ENCODE data around the gene FFAR4. TPM values are rescaled to one million over a fixed set of nuclear protein-coding genes. Genes with fewer than 3 reads are reported as not detected.

The FFAR4 gene
- total and polyA plus RNA-seq, 2 of the 8 experiments (the other 6 are each of a cell fraction or from before 2014, with no cell fraction given) = not detected

GRCh38 chr10:93590638-93591037 is 24.2 kb downstream of the FFAR4 start:
- Histone ChIP-seq H2BK20ac (ENCODE audit: low read length) (no peak overlapping the region), H3K9me3 (ENCODE audit: insufficient read depth in 2 of 2, low read depth in 1 of 2, low read length in 1 of 2) (no peaks in the 10 kb centered on the region), H4K5ac (ENCODE audit: insufficient read length, low read depth, low read length) (no peak overlapping the region), H3K4me3 (ENCODE audit: extremely low read depth in 1 of 4, insufficient read depth in 2 of 4, low read depth in 3 of 4, low read length in 4 of 4) (no peak overlapping the region), H3K18ac (ENCODE audit: extremely low read depth, low read length) (no peak overlapping the region), H3K56ac (replicated peaks; ENCODE audit: insufficient read length, low read depth, low read length) (no peak overlapping the region), H3K79me1 (ENCODE audit: low read depth, low read length) (no peaks in the 10 kb centered on the region), H2AK5ac (ENCODE audit: low read depth, low read length) (no peak overlapping the region), H3K4me2 (ENCODE audit: insufficient read depth in 1 of 2, low read depth in 2 of 2, low read length in 2 of 2) (no peak overlapping the region), H3K4me1 (replicated peaks in 1 of 4; ENCODE audit: control insufficient read depth in 3 of 4, insufficient read depth in 4 of 4, low read length in 3 of 4) (peaks cover 3 to 5% (median 4%) of the 10 kb centered on the region in 4 experiments; a peak in 5 of 7 replicates), H3K23me2 (ENCODE audit: low read depth, low read length) (no peaks in the 10 kb centered on the region), H3K4ac (replicated peaks; ENCODE audit: insufficient read length, low read depth, low read length) (no peak overlapping the region), H3K79me2 (ENCODE audit: control insufficient read depth in 1 of 2, insufficient read depth in 2 of 2, low read length in 2 of 2) (no peaks in the 10 kb centered on the region), H2BK12ac (ENCODE audit: low read depth, low read length) (no peak overlapping the region), H2BK15ac (ENCODE audit: low read length) (no peak overlapping the region), H2BK5ac (ENCODE audit: low read depth, low read length) (no peak overlapping the region), H4K20me1 (replicated peaks in 1 of 2; ENCODE audit: control insufficient read depth in 1 of 2, insufficient read depth in 2 of 2, low read length in 2 of 2) (no peaks in the 10 kb centered on the region), H3K36me3 (ENCODE audit: control insufficient read depth in 2 of 4, insufficient read depth in 4 of 4, low read length in 3 of 4) (no peaks in the 10 kb centered on the region), H3K27ac (ENCODE audit: low read depth, low read length) (no peak overlapping the region), H3K14ac (ENCODE audit: insufficient read length) (no peak overlapping the region), H3K23ac (ENCODE audit: insufficient read length) (no peak overlapping the region), H2BK120ac (replicated peaks; ENCODE audit: low read depth, low read length) (no peak overlapping the region), H3K27me3 (replicated peaks in 1 of 4; ENCODE audit: control insufficient read depth in 3 of 4, extremely low read depth in 1 of 4, insufficient read depth in 3 of 4, low read length in 3 of 4) (peaks cover 0 to 1% (median 0%) of the 10 kb centered on the region in 4 experiments; a peak in 2 of 7 replicates), H2AFZ (ENCODE audit: low read length) (no peak overlapping the region), H4K8ac (ENCODE audit: extremely low read depth, insufficient read depth, low read length) (no peak overlapping the region), H4K91ac (replicated peaks; ENCODE audit: insufficient read length, low read length) (no peak overlapping the region), H3K9ac (replicated peaks in 1 of 4; ENCODE audit: extremely low read depth in 1 of 4, low read depth in 3 of 4, low read length in 3 of 4) (no peak overlapping the region)
- no peak for FAIRE-seq
- 88% methylated on average over 7 of the region's 7 CpGs; no CpG with 5 or more reads in 1 of the 2 experiments for WGBS, 2 experiments (ENCODE audit: extremely low coverage in 1 of 2, insufficient coverage in 1 of 2, insufficient read length in 1 of 2, insufficient replicate concordance in 2 of 2, low coverage in 1 of 2, low lambda C conversion rate in 2 of 2, missing lambda C conversion rate in 1 of 2)
- CTCF ChIA-PET (ENCODE audit: partially characterized antibody) = interaction anchor here (1.2 to 1.7 kb wide), 4 partner anchors 12 to 36 kb away, joined by 3 to 10 read pairs (median 4); no protein-coding TSS in a partner anchor
- POLR2A ChIA-PET (ENCODE audit: partially characterized antibody) = interaction anchor here (0.7 kb wide), 1 partner anchor 10 kb away, joined by 3 read pairs; no protein-coding TSS in a partner anchor
- TF ChIP-seq HDAC6 (IDR thresholded peaks at IDR 0.05; ENCODE audit: low read depth, low read length) = no peak
- no peak for DNase-seq (ENCODE audit: low read depth in 1 of 2, low spot score in 2 of 2)

All from H1 (cell line).